GM19043 (cell line): ENCODE measurements around the gene SCLY.

Source experiments
- ATAC-seq: cut with Tn5 transposase; IDR thresholded peaks from one replicate; pipeline ENCODE4 v1.9.1; 2021; ENCODE audit warnings: low read depth; ENCODE audit not compliant: unreplicated experiment

SCLY gene

DNA sequence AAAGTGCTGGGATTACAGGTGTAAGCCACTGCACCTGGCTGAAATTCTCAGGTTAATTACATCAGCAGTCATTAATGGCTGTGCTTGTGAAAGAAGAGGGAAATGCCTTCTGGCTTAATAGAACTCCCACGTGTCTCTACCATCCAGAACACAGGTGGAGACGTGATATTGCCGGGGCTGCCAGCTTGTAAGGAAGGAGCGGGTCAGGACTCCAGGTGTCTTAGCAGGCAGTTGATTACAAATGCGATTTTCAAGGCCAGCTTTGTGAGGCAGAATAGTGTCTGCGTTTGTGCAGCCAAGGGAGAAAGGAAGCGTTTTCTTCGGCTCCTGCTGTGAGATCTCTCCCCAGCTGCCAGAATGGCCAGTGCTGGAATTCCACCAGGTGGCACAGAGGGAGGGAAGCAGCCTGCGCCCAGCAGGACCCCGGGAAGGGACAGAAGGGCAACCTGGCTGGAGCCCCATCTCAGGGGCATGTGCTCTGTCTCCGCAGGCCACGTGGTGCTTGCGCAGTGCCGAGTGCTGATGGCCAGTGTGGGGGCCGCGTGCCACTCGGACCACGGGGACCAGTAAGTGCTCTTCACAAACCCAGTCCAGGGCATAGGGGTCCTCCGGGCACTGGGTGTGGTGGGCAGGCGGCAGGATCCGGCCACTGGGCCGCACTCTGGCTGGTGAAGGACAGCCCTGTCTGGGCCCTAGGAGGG, 35.7 kb downstream of the SCLY start:
- no peak for ATAC-seq

DNA sequence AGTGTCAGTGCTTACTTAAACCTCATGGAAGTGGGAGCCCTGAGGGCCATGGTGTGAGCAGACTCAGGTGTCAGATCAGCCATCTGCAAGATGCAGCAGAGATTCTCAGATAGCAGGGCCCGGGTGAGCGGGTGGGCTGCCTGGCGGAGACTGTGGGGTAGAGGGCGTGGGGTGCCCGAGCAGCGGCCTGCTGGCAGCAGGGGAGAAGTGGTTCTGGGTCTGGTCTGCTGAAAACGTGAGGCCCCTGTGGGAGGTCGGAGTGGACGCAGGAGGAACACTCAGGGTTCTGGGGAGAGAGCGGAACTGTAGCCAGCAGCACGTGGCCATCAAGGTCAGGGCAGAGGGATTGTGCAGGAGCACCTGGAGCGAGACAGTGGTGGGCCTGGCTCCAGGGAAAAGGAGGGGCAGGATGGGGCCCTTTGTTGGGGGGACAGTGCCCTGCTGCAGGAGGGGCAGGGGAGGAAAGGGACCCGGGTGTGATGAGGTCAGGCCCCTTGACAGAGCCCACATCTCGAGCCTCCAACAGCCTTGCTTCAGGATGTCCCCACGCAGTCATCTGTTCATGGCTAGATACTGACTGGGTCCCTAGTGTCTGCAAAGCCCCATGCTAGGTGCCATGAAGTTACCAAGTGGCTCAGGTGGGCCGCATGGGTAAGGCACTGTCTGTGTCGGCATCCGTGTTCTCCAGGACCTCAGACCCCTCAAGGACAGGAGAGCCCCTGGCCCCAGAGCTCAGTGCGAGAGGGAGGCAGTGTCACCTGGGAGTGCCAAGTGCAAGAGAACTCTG, 36.6 kb downstream of the SCLY start:
- no peak for ATAC-seq

DNA sequence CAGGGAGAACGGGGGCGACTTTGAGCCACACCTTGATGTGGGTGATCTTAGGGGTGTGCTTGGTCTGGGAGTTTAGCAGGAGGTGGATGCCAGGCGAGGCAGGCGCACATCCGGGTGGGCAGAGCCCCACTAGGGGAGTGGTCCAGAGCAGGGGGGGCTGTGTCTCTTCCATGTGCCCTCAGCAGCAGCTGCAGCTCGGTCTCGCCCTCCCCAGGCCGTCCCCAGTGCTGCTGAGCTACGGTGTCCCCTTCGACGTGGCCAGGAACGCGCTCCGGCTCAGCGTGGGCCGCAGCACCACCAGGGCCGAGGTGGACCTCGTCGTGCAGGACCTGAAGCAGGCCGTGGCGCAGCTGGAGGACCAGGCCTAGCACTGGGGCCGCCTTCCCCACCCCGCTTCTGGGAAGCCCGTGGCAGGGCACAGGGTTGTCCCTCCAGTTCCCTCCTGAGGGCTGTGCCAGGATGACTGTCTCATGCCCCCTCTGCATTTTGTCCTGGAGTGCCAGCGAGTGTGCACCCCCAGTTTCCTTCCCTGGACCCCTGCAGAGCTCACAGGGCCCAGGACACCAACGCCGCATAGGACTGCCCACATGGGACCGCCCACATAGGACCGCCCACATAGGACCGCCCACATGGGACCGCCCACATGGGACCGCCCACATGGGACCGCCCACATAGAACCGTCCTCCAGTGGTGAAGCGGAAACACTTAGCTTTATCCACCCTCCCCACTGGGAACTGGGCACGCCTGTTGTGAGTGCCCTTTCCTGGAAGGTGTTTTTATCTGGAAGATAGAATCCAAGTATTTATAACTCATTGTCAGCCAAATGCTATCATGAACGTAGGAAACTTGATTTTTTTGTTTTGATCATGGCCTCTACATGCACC, 37.4 kb downstream of the SCLY start:
- peak; percentile 82 for ATAC-seq

DNA sequence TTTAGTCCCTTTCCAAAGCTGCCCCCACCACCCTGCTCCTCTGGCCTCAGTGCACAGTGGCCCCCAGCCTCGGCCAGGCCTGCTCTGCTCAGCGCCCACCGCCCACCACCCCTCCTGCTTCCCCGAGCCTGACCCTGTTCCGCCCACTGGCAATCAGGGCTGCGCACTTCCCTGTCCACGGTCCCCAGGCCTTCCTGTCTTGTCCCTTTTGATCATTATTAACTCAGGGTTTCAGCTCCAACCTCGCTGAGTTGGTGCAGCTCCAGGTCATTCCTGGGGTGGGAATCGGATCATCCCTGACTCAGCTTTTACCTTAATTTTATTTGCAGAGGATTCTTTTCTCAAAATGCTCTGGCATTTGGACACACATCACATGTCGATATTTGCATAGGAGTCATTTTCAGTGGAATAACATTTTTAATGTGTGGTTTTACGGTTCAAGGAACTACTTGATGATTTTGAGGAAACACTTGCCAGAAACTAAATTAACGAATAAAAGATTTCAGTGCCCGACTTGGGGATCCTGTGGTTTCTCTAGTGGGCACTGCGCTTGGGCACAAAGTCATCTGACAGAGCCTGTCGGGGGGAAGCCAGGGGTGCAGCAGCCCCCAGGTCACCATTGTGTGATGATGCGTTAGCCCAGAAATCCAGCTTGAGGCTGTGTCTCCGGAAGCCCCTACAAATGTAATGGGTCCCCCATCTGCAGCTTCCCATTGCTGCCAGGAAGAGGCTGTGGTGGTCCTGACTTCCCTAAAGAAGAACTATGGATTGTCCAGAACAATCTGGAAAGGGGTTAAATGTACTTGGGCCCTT, 38.3 kb downstream of the SCLY start:
- peak; percentile 22 for ATAC-seq

DNA sequence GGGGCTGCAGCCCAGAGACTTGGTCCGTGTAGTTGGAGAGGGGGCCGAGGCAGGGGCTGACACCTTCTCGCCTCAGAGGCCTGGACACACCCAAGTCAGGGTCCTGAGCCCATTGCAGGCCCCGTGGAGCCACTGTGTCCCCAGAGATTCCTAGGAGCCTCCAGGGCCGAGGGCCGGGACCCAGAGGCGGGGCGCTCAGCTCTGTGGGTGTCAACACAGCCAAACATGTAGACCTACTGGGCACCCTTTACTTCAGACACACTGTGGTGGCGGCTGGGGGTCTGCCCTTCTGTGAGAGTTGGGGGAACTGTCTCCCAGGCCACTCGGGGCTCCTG, 38.9 kb downstream of the SCLY start:
- ATAC-seq, result no peak

DNA sequence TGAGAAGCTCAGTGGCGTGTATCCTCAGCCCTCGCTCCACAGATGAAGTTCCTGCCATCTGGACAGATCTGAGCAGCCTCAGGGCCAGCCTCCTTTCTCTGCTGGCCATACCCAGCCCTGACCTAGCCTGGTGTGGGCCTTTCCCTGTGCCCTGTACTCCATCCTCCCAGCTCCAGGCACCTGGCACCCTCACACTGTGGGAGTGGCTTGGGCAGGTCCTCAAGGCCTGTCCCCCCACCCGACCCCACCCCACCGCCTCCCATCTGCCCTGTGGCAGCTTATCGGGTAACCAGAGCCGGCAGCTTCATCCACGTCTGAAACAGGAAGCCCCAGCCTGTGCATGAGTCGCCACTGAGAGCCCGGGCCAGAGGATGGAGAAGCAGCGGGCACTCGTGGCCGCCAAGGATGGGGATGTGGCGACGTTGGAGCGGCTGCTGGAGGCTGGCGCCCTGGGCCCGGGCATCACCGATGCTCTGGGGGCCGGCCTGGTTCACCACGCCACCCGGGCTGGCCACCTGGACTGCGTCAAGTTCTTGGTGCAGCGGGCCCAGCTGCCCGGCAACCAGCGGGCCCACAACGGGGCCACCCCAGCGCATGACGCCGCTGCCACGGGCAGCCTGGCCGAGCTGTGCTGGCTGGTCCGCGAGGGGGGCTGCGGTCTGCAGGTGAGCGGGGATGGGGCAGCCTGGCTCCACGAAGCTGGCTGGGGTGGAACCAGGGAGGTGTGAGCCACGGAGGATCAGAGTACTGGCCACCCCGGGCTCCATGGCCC, 39.4 kb downstream of the SCLY start, which contains the start of gene ESPNL:
TSS of gene ESPNL (plus strand) at position 292 of the 772 bp plus-strand sequence. CDS start at position 372, 80 bp downstream.
- no peak for ATAC-seq

DNA sequence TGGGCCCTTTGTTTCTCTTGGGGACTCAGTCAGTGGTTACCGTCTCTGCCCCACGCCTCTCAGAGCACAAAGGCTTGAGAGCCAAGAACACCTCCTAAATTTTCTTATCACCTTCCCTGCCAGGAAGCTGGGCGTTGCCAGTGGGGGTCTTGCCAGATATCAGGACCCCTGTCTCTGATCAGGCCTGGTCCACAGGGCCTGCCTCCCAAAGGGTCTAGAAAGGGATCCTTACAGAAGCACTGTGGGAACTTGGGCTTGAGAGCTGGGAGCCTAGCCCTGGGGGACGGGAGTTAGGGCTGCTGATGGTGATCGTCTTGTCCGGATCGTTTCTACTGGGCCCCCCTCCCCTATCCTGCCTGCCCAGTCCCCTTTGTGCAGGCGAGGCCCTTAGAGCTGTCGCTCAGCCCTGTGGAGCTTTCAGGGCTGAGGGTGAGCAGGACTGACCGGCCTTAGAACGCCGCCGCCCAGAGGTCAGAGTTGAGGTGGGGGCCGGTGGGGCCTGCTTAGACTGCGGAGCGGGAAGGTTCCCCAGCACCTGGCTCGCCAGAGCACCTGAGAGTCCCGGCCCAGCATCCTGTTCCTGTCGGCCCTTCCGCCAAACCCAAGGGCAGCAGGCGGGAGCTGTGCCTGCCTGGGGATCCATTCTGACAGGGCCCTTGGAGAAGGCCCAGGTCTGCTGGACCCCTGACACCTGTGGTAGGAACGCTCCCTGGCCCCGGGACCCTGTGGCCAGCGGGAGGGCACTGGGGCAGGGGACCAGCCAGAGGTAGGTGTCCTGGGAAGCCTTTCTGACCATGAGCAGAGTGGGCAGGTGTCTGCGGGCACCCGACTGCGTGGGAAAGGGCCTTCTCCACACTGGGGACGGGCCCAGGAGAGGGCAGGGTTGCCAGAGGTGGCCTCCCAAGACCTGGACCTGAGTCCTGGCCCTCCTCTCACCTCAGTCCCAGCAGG, 40.3 kb downstream of the SCLY start:
- ATAC-seq, result no peak

DNA sequence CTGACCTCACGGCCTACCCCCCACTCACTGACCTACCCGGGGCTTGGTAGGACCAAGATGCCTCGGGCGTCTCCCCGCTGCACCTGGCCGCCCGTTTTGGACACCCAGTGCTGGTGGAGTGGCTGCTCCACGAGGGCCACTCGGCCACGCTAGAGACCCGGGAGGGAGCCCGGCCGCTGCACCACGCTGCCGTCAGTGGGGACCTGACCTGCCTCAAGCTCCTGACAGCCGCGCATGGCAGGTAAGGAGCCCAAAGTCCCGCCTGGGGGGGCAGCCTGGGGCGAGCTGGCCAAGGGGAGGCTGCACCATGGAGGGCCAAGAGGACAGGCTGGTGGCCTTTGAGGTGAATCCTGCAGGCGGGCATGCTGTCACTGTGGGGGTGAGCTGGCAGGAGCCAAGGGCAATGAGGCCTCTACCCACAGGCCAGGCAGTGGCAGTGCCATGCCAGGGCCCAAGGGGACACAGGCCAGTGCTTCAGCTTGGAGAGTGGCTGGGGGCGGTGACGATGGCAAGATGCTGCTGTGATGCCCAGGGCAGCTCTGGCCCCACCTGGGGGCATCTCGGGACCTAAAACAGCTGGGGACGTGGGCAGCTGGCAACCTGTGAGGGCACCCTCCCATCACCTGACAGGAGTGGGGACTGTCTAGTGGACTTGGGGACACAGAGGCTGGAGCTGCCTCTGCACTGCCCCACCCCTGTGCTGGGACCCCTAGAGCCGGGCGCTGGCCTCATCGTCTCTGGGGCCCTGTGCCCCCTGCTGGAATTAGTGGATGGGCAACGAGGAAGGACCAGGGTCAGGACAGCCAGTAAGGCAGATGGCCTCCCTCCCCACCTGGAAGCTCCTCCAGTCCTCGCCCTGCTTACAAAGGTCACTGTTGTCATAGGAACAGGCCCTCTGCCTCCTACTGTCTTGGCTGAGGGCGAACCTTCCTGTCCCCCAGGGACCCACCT, 41.4 kb downstream of the SCLY start:
- ATAC-seq, result no peak

DNA sequence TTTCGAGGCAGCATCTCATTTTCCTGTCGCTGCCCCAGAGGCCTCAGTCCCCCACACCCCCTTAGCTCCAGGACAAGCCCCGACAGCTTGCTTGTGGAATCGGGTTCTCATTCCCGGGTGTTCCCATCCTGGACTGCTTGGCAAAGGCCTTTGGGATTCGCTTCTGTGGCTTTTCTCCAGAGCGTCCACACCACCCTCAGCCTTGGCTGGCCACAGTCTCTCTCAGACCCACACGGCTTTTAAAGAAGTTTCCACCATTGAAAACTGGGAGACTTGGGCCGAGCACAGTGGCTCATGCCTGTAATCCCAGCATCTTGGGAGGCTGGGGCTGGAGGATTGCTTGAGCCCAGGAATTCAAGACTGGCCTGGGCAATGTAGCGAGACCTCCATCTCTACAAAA, 42.1 kb downstream of the SCLY start:
- ATAC-seq, result no peak

DNA sequence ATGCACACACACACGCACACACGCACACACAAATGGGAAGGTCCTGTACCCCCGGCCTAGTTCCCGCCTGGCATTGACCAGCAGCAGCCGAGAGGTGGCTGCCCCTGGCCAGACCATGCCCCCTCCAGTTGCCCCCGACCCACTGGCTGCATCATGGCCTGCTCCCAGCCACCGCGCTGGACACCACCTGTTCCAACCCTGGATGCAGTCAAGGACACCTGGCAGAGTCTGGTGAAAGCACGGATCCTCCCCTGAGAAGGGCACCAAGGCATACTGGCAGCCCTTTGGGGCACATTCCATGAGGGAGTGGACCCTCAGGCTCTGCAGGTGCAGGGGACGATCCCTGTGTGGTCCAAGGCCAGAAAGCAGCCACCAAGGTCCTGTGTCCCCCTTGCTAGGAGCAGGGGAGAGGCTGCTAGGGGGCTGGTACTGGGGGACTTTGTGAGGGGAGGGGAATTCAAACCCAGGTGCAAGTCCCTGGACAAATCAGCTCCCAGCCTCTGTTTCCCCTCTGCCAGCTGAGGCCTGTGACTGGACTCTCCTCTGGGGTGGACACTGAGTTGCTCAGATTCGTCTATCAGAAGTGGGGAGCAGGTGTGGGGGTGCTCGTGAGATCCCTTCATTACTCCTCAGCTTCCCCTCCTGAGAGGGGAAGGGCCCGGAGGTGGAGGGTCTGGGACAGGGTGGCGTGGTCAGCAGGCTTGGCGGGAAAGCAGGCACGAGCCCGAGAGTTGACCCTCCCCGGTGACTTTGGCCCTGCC, 42.8 kb downstream of the SCLY start:
- ATAC-seq, result no peak

DNA sequence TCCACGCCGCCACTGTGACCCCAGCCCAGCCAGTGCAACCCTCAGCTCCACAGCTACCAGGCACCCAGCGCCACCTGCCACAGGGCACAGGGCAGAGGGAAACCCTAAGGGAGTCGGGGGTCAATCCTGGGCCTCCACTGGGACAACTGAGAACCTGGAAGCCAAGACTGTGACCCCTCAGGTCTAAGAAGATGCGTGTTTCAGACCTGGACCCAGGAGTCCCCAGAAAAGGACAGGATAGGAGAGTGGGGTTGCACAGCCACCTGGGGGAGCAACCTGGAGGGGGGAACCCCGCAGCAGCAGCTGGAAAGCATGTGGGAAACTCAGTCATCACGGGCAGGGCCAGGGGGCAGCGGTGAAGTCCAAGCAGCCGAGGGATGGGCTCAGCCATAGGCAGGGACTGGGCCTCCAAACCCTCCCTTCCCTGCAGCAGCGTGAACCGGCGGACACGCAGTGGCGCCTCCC, 43.5 kb downstream of the SCLY start:
- no peak for ATAC-seq

DNA sequence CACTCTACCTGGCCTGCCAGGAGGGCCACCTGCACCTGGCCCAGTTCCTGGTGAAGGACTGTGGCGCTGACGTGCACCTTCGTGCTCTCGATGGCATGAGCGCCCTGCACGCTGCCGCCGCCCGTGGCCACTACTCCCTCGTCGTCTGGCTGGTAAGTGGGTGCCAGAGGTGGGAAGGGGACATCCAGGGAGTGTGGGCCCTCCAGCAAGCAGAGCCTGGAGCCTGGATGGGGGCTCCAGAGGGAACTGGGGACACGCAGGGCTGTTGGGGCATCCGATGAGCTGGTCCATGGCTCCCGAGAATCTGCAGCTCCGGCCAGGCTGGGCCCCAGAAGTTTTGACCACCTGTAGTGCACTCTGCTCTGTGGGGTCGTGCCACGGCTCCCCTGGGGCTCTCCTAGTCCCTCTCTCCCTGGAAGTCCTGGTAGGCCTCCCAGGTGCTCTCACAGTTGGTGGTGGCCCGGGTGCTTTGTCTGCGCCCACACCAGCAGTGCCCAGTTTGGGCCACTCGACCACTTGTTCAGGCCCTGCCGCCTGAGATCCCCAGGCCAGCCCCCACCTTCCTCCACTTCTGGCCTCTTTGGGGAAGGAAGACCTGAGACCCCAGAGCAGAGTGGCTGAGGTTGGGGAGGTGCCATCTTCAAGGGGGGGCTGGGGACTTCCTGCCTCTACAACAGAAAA, 44.0 kb downstream of the SCLY start:
- no peak for ATAC-seq

DNA sequence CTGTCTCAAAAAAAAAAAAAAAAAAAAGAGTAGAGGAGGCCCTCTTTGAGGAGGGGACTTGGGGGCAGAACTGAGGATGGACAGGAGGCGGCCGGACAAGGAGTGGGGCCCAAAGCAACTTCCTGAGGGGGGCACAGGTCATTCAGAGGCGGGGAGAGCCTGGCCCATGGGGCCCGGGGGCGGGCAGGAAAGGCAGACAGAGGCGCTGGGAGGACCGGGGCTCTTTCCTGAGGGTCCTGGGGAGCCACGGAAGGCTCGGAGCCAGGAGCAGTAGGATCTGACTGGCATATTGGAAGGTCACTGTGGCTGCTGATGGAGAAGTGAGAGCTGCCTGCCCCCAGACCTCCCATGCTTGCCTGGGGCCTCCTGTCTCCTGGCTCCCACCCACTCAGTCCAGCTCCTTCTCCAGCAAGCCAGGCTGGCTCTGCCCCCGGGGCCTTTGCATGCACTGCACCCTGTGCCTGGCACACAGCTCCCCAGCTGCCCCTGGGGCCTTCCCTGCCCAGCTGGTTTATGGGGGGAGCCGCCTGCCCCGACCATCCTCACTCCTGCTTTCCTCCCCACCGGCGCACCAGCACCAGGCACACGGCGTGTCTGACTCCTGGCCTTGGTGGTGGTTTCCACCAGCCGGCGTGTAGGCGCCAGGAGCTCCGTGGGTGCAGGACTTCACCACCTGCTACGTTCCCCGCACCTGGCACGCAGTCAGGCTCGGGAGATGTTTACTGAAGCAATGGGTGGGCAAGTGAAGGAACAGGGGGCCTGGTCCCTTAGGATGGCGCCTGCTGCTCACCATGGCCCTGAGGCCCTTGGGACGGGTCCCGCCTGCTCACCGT, 44.9 kb downstream of the SCLY start:
- ATAC-seq, result no peak

DNA sequence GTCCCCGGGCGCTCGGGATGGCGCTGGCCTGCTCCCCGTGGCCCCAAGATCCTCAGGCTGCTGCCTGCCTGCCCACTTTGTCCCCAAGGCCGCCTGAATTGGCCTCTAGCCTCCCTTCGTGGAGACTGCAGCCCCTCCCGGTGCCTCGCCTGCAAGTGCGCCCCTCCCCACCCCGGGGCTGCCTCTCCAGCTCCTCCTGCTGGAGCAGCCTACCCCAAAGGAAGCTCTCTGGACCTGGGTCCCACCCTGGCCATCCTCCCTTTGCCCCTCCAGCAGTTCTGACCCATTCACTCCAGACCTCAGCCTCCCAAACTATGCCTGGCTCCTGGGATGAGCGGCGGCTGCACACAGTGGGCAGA, 45.5 kb downstream of the SCLY start:
- ATAC-seq, result no peak
